GM18502 (cell line): ENCODE data around the gene WBP2NL.
"Not testable (repeated sequence)": the region's sequence is repeated elsewhere in the genome, so short reads cannot be mapped to it uniquely, and the experiment has no call there.

Experiments
- ATAC-seq: cut with Tn5 transposase; IDR thresholded peaks from one replicate; pipeline ENCODE4 v1.9.1; 2021; ENCODE audit warnings: mild to moderate bottlenecking; ENCODE audit not compliant: unreplicated experiment, poor library complexity

WBP2NL gene

DNA sequence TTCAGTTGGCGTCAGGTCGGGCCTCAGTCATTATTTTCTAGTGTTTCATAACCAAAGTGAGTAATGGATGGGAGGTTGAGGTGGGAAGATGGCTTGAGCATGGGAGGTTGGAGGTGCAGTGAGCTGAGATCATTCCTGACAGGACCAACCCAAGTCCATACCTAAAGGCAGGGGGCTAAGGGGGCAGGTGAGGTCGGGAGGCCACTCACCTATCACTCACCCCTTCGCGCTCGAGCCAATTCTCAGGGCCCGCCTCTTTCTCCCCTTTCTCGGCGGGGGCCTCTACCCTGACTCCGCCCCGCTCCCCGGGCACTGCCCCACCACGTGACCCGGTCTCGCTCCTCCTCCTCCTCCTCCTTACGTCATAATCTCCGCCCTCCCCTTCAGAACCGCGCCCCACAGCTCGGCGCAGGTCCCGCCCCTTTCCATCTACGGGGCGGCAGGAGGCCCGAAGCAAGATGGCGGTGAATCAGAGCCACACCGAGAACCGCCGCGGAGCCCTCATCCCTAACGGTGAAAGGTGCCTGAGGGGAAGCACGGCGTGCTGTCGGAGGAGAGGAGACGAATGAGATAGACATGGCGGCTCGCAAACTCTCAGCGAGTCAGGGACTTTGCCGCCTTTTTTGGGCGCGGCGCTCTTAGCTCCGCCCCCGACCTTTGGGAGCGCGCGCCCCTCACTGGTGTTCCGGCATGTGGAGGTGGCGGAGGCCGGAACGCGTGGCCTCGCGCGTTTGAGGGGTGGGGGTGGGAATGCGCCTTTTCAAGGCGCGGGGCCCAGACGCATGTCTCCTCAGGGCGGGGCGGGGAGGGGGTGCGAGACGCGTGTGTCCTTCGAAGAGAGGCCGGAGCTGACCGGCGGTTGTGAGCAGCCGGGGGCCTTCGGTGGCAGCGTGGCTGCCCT is at the start of gene WBP2NL:
WBP2NL (plus strand) TSS at position 428 of the 901 bp plus-strand sequence; CDS start at position 459, 31 bp downstream.
- ATAC-seq: no peak

- ATAC-seq: not testable (repeated sequence)
Observed at GRCh38 chr22:41948928-41949296, 49.7 kb upstream of the WBP2NL start.

DNA sequence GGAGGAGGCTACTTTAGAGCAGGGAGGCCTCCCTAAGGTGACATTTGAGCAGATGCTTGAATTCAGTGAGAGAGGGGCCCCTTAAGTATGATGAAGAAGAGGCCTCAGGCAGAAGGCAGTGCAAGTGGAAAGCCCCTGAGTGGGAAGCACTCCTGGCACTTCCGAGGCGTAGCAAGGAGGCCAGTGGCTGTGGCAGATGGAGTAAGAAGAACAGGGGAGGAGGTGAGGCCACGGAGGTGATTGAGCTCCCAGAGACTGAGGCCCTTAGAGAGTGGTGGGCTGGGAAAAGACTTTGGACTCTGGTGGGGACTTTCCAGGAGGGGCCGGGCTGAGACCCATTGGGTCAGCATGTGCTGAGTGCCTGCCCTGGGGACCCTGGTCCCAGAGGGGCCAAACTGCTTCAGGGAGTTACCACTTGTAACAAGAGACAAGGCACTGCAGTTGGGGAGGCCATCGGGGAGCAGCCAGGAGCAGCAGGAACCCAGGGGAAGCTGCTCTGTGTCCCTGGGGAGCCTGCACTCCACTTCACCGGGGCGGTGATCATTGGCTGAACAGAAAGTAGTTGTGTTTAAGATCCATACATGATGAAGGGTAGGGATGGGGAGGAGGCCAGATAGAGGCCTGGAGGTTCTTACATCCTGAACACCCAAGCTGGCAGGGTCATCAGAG is 49.2 kb upstream of the WBP2NL start:
- no peak for ATAC-seq

GRCh38 chr22:41951898-41952474 is 46.6 kb upstream of the WBP2NL start, which contains the start of gene SMIM45:
TSS of gene SMIM45 (plus strand) at chr22:41952150.
- ATAC-seq: no peak

DNA sequence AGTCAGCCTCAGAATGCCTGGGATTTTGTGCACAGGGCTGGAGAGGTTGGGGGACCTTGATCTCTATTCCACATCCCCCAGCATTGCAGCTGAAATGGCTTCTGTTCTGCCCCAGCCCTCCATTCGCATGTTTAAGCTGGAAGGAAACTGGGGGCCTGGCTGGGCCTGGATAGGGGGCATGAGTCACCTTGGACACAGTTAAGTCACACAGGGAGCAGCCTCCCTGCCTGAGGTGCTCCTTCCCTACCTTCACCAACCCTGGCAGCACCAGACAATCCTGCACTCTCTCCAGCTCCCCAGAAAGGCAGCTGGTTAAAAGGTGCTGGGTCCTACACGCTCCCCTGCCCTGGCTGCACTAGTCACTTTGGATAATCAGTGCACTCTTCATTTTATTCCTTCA is 45.9 kb upstream of the WBP2NL start:
- no peak for ATAC-seq

- ATAC-seq: no peak
Observed at GRCh38 chr22:41957941-41958556, 40.5 kb upstream of the WBP2NL start.

DNA sequence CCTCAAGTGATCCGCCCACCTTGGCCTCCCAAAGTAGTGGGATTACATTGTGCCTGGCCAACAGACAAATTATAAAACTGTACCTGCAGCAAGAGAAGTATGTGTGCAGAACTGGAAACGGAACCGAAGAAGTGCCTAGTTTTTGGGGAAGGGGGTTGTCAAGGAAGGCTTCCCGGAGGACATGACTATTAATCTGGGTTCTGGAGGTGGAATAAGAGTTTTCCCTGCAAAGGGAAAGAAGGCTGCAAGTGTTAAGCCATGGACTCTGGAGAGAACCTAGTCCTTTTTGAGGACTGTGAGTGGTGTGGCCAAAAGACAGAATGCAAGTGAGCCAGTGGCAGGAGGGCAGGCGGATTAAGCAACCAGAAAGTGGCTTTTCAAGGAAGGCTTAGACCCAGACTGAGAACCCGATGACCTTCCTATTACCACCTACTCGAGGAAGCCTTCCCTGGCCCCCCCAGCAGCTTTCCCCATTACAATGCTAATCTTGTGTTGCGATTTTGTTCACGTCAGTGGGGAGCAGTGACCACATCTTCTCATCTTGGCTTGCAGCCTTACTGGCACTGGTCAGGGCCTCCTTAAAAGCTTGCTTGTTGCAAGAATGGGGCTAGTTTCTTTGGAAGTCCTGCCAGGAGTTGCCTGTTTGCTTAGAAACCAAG is 35.0 kb upstream of the WBP2NL start:
- no peak for ATAC-seq

DNA sequence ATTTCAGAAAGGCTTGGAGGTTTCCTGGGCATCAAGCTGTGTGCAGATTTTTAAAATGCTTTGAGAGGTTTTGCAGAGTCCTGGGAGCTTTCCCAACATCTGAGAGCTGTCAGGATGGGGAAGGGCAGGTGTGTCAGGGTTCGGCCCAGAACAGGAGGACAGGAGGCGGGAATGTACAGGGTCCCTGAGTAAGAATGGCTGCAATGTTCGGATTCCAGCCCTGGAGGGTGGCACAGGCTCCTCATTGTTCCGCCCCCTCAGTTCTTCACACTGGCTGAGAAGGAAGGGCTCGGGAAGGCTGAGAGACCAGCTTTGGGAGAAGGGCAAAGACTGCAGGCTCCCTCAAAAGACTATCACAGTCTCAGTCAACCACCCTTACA is 34.5 kb upstream of the WBP2NL start:
- ATAC-seq: no peak

- no peak for ATAC-seq
Observed at GRCh38 chr22:41966225-41966606, 32.4 kb upstream of the WBP2NL start.

DNA sequence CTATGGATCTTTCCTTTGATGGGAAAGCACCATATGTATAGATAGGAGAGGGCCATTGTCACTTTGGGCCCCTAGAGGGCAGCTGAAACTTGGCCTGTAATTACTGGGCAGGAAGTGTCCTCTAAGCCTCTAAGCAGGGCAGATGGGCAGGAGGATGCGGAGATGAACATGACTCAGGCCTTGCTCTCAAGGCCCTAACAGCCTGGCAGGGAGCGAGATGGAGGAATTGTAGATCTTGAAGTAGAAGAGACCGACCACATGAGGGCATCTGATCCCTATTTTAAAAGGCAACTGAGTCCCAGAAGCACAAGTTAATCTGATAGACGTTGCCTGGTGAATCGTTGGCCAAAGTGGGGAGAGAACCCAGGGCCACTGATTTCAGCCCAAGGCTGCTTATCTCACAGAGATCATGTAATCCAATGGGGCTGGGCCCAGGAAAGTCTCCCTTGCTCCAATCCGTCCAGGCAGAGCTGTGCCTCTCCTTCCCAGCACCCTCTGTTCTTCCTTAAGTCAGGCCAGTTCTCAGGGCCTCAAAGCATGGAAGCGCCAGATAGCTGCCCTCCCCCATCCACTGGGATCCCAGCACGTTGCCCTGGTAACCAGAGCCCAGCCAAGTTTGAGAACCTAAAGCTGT is 31.9 kb upstream of the WBP2NL start:
- ATAC-seq: no peak

- ATAC-seq: no peak
Observed at GRCh38 chr22:41968601-41969000, 30.0 kb upstream of the WBP2NL start.

DNA sequence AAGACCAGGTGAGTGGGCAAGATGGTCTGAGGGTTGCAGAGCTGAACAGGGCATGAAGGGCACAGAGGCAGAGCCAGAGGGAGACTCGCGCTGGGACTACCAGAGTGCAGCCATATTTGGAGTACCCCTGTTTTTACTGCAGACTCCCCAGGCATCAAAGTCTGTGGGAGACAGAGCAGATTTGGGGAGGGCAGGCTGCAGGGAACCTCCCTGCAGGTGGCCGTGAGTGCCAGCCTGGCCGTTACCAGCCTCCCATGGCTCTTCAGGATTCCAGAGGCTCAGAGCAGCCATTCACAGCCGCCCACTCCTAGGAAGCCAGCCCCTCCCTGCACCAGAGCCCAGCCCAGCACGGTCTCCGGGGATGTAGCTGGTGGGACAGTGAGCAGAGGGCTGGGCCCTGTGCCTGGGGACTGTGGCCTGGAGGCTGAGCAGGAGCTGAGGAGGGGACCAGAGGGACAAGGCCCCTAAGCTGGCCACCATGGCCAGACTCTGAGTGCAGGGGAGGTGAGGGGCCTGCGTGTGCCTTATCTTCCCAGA is 29.4 kb upstream of the WBP2NL start, which contains the start of gene SEPTIN3:
SEPTIN3 (plus strand) TSS at position 334 of the 537 bp plus-strand sequence. CDS start 2,050 bp downstream, outside the sequence.
- ATAC-seq: no peak

DNA sequence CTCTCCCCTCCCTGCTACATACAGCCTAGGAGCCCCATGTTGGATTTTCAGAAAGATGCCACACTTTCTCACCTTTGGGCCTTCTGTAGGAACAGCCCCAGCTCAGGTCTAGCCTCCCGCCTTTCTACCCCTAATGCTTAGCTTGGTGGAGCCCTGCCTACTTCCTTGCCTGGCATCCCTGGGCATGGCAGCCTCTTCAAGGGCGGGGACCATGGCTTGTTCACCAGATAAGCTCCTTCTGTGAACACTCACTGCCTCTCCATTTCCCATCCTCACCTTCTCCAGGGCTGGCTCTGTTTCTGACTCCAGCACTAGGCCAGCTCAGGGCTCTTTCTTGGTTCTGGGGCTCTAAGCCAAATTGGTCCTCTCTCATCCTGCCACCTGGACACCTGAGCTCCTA is 28.0 kb upstream of the WBP2NL start:
- no peak for ATAC-seq

DNA sequence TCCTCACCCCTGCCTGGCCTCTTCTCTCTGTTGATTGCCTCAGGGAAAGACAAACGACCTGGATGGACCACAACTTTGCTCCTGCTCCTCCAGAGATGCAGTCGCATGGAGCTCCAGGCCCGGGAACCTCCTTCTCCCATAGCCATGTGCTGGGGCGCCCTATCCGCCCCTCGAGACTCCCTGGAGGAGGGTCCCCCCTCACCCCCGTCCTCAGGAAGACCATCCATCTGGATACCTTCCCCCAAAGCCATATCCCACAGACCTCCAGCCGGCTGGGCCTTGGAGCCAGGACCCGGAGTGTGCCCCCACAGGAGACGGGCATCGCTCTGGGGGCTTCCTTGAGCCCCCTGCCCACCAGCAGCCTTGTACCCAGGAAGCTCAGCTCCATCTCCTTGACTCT is 27.2 kb upstream of the WBP2NL start:
- ATAC-seq: no peak

- ATAC-seq: no peak
Observed at GRCh38 chr22:41974691-41975290, 23.8 kb upstream of the WBP2NL start.

GRCh38 chr22:41975299-41976069 is 23.1 kb upstream of the WBP2NL start:
- ATAC-seq: no peak

GRCh38 chr22:41976070-41976901 is 22.3 kb upstream of the WBP2NL start:
- no peak for ATAC-seq
